Measurements from ENCODE around the gene DHRS12. TPM values are rescaled to one million over a fixed set of nuclear protein-coding genes. Genes with fewer than 3 reads are reported as not detected.

The DHRS12 gene
- total RNA-seq, 1 experiment from 2014 or later: 6.9 TPM

DNA sequence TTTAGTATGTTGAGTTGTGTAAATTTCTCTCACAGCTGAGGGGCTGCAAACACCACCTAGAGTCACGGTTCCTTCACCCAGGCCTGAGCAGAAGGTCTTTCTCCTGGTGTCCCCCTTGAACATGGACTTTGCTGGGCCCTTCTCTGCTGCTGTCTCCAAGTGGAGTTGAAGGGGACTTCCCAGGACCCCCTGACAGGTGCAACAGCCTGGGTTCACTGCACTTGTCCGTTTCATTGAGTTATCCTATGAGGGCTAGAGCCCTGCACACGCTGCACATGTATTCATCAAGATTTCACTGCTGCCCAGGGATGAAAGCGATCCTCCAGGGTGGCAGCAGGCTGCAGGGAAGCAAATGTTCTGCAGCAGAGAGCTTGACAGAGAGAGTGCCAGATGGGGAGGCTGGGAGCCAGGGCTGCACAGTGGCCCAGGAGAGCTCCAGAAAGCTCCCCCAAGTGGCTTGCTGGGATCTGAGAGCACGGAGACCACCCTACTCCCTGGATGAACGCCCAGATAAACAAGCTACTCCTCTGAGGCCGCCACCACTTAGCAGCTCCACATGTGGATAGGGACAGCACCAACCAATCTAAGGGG is 30.7 kb upstream of the DHRS12 start:
- Histone ChIP-seq H3K4me2 (no peak overlapping the region), H3K27me3 (ENCODE audit: insufficient read depth, low read depth) (peaks cover 64% of the 10 kb centered on the region), H2AFZ (no peak overlapping the region), H3K9me2 (ENCODE audit: insufficient read depth) (no peaks in the 10 kb centered on the region), H3K4me1 (replicated peaks; ENCODE audit: insufficient read depth) (no peaks in the 10 kb centered on the region), H3K4me3 (no peak overlapping the region), H4K20me1 (ENCODE audit: insufficient read depth) (no peaks in the 10 kb centered on the region), H3K36me3 (ENCODE audit: low read depth) (no peaks in the 10 kb centered on the region), H3K9me3 (ENCODE audit: insufficient read depth, low read depth) (no peaks in the 10 kb centered on the region), H3K27ac (no peak overlapping the region), H3F3A (ENCODE audit: insufficient read depth, low read depth) (no peaks in the 10 kb centered on the region), H3K79me2 (ENCODE audit: low read depth) (no peaks in the 10 kb centered on the region)
- ChIA-PET CTCF (no interaction called here), POLR2A (ENCODE audit: unreplicated experiment) (no interaction called here)
- intact Hi-C loops (cut with micrococcal nuclease; ENCODE audit: unreplicated experiment): no loop called here
- TF ChIP-seq EZH2 (IDR thresholded peaks at IDR 0.05; ENCODE audit: low read depth): no peak
- TF ChIP-seq, protein P1, sequence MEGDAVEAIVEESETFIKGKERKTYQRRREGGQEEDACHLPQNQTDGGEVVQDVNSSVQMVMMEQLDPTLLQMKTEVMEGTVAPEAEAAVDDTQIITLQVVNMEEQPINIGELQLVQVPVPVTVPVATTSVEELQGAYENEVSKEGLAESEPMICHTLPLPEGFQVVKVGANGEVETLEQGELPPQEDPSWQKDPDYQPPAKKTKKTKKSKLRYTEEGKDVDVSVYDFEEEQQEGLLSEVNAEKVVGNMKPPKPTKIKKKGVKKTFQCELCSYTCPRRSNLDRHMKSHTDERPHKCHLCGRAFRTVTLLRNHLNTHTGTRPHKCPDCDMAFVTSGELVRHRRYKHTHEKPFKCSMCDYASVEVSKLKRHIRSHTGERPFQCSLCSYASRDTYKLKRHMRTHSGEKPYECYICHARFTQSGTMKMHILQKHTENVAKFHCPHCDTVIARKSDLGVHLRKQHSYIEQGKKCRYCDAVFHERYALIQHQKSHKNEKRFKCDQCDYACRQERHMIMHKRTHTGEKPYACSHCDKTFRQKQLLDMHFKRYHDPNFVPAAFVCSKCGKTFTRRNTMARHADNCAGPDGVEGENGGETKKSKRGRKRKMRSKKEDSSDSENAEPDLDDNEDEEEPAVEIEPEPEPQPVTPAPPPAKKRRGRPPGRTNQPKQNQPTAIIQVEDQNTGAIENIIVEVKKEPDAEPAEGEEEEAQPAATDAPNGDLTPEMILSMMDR (conservative IDR thresholded peaks at IDR 0.05): no peak
- DNase-seq: no peak
- no TSS peak for BruUV-seq (replicated peaks)

DNA sequence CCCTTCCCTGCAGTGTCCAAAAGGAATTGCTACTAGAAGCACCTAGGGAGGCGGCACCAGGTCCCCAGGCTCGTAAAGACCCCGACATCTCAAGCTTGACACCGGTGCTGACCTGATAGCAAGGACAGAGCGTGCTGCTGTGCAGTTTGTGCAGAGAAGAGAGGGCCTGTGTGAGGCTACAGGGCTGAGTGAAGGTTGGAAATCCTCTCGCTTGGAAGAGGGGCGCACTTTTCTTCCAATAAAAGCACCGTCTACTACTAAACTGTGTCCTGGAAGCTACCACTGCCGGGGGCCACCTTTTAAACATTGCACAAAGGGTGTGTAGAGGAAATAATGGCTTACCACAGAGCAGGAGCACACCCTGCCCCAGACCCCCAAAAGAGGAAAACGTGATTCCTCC is 30.0 kb upstream of the DHRS12 start:
- BruUV-seq (replicated peaks): no TSS peak
- intact Hi-C loops (cut with micrococcal nuclease; ENCODE audit: unreplicated experiment): no loop called here

DNA sequence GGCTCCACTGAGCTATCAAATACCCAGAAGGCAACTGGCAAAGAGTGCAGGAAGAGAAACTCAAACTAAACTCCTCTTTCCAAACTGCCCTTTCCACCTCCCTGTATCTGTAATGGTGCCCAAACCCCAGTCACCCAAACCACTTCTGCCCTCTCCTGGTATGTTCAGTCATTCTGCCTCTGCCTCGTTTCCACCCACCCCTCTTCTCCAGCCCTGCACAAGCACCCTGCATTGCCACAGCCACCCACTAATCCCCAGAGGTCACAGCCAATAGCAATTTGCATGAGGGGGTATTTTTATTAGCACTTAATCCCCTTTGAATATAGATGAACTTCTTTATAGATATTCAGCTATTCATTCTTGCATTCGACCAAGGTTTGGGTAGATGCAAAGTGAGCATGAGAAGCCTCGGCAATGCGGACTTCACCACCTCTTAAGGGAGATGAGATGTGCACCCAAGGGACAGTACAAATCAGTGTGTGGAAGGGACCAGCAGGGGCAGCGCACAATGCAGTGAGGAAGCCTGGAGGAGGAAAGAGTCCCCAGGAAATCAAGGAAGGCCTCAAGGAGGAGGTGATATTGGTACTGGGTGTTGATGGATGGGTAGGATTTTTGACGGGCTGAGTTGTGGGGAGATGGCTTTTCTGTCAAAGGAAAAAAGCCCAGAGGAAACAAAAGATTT is 28.6 kb upstream of the DHRS12 start:
- Histone ChIP-seq H3F3A (ENCODE audit: insufficient read depth, low read depth) (no peaks in the 10 kb centered on the region), H3K79me2 (ENCODE audit: low read depth) (no peaks in the 10 kb centered on the region), H3K9me3 (ENCODE audit: insufficient read depth, low read depth) (no peaks in the 10 kb centered on the region), H3K4me3 (no peak overlapping the region), H3K4me2 (no peak overlapping the region), H2AFZ (no peak overlapping the region), H3K27ac (no peak overlapping the region), H3K36me3 (ENCODE audit: low read depth) (no peaks in the 10 kb centered on the region), H4K20me1 (ENCODE audit: insufficient read depth) (no peaks in the 10 kb centered on the region), H3K9me2 (ENCODE audit: insufficient read depth) (no peaks in the 10 kb centered on the region), H3K4me1 (replicated peaks; ENCODE audit: insufficient read depth) (no peaks in the 10 kb centered on the region), H3K27me3 (ENCODE audit: insufficient read depth, low read depth) (peaks cover 74% of the 10 kb centered on the region)
- TF ChIP-seq, protein P1 (conservative IDR thresholded peaks at IDR 0.05): peak; percentile 33; the same call in 1 of the 2 replicates
- no peak for TF ChIP-seq EZH2 (IDR thresholded peaks at IDR 0.05; ENCODE audit: low read depth)
- intact Hi-C loops (cut with micrococcal nuclease; ENCODE audit: unreplicated experiment): no loop called here
- ChIA-PET CTCF (no interaction called here), POLR2A (ENCODE audit: unreplicated experiment) (interaction anchor here (0.6 kb wide), 1 partner anchor 707 kb away, joined by 3 read pairs; no protein-coding TSS in a partner anchor)
- peak in 1 of 2 experiments; percentile 7 for DNase-seq
- no TSS peak for BruUV-seq (replicated peaks)

More for the DNA sequence above, 30.0 kb upstream of the DHRS12 start:
- no peak overlapping the region for H2AFZ ChIP-seq
- no peak overlapping the region for H3K27ac ChIP-seq
- no peaks in the 10 kb centered on the region for H3K9me2 ChIP-seq (ENCODE audit: insufficient read depth)
- no peaks in the 10 kb centered on the region for H3K4me1 ChIP-seq (replicated peaks; ENCODE audit: insufficient read depth)
- no peak for DNase-seq
- H3K4me3 ChIP-seq: no peak overlapping the region
- no peaks in the 10 kb centered on the region for H3K36me3 ChIP-seq (ENCODE audit: low read depth)
- no peaks in the 10 kb centered on the region for H3K79me2 ChIP-seq (ENCODE audit: low read depth)
- H3F3A ChIP-seq (ENCODE audit: insufficient read depth, low read depth): no peaks in the 10 kb centered on the region
- peaks cover 69% of the 10 kb centered on the region for H3K27me3 ChIP-seq (ENCODE audit: insufficient read depth, low read depth)
- POLR2A ChIA-PET (ENCODE audit: unreplicated experiment): interaction anchor here (0.5 kb wide), 1 partner anchor 38 kb away, joined by 6 read pairs; no protein-coding TSS in a partner anchor
- TF ChIP-seq, protein P1 (conservative IDR thresholded peaks at IDR 0.05): no peak
- TF ChIP-seq EZH2 (IDR thresholded peaks at IDR 0.05; ENCODE audit: low read depth): no peak
- no peaks in the 10 kb centered on the region for H3K9me3 ChIP-seq (ENCODE audit: insufficient read depth, low read depth)
- CTCF ChIA-PET: no interaction called here
- H4K20me1 ChIP-seq (ENCODE audit: insufficient read depth): no peaks in the 10 kb centered on the region
- no peak overlapping the region for H3K4me2 ChIP-seq

Data from PC-9 (cell line).